22Rv1 (cell line): ENCODE data around the gene JMJD4.

ENCODE experiments used
- CTCF ChIP-seq: fragments of 450-650 bp; IDR thresholded peaks from 2 replicates; pipeline ENCODE4 v1.5.1; 2017; ENCODE audit warnings: mild to moderate bottlenecking
- ZFX ChIP-seq: fragments of 450-650 bp; IDR thresholded peaks from 2 replicates; pipeline ENCODE4 v1.6.1; 2017; ENCODE audit warnings: antibody characterized with exemption, borderline replicate concordance

DNA sequence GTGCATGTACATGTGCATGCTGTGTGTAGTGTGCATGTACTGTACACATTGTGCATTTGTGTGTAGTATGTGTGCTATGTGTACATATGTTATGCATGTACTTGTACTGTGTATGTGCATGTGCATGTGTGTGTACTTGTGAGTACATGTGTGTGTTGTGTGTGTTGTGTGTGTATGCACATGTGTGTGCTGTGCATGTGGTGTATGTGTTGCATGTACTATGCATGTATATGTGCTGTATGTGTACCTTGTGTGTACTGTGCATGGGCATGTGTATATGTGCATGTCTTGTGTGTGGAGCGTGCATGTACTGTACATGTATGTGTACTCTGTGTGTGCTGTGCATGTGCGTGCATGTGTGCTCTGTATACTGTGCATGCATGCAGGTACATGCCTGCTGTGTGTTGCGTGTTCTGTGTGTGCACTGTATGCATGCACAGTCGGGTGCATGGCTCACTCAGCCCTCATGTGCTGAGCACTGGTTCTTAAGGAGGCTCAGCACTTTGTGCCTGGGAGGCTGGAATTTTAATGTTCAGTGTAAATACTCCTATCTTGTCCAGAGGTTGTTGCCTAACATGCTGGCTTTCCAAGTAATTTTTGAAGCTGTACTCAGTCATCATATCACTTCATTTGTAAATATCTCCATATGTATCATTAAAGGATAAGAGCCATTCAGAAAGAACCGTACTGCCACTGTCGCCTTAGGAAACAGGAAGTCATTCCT, 32.5 kb upstream of the JMJD4 start:
- TF ChIP-seq CTCF (no peak), ZFX (no peak)
